ENCODE measurements around the gene RPAP2.

DNA sequence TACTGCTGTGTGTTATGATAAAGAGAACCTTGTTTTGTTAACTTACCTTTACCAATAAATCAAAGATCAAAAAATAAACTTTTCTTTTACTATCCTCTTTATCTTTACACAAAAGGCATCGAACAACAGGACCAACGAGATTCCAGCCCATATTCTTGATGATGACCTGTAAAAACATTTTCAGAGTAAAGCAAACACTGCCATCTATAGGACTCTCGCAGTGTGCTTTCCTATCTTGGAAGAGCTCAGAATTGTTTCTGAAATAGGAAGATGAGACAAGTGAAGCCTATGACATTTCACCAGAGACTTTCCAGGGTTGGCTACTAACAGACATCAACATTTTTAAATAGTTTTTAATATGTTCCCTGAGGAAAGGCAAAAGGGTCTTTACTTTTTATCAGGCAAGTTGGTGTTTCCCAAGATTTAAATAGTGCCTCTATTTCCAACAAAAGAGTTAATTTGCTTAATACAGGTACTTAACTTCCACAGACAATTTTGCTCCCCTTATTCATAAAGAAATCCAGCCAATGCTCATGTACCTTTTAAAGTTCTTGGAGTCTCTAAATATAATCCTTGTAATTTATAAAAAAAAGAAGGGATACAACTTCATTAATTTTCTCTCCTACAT, 7.4 kb upstream of the RPAP2 start:
- TF ChIP-seq CTCF (IDR thresholded peaks at IDR 0.05; ENCODE audit: insufficient read depth, low read length, poor library complexity, severe bottlenecking) (peak; percentile 53), EZH2phosphoT487 (conservative IDR thresholded peaks at IDR 0.05; ENCODE audit: low read length) (no peak)

All from SU-DHL-6 (cell line).